ENCODE results near the gene SLC12A4. TPM values are rescaled to one million over a fixed set of nuclear protein-coding genes. Genes with fewer than 3 reads are reported as not detected.

Gene SLC12A4
- total and polyA plus RNA-seq, 2 of the 13 experiments (the other 11 are each of a cell fraction or from before 2014, with no cell fraction given), result 65.1 to 84.3 TPM

- TF ChIP-seq ZNF496 (CRISPR knock-in tag; IDR thresholded peaks at IDR 0.05; ENCODE audit: insufficient replicate concordance) (no peak), TBL1XR1 (IDR thresholded peaks at IDR 0.05; ENCODE audit: borderline replicate concordance, low read length, partially characterized antibody) (peak; percentile 14), SCMH1 (CRISPR knock-in tag; IDR thresholded peaks at IDR 0.05; ENCODE audit: borderline replicate concordance) (no peak), ZZZ3 (CRISPR knock-in tag; IDR thresholded peaks at IDR 0.05; ENCODE audit: borderline replicate concordance) (peak; percentile 71), ZNF605 (CRISPR knock-in tag; IDR thresholded peaks at IDR 0.05) (peak; percentile 91), ATF7-NPFF (CRISPR knock-in tag; IDR thresholded peaks at IDR 0.05; ENCODE audit: low read depth) (peak; percentile 83), WIZ (CRISPR knock-in tag; IDR thresholded peaks at IDR 0.05) (no peak), ZNF30 (CRISPR knock-in tag; IDR thresholded peaks at IDR 0.05) (no peak), ZSCAN31 (CRISPR knock-in tag; IDR thresholded peaks at IDR 0.05; ENCODE audit: low read depth) (no peak; the same call in none of the 2 replicates), ZBTB44 (CRISPR knock-in tag; IDR thresholded peaks at IDR 0.05) (0 out of 2 replicates have a peak, but pooled peaks have one; percentile 35), RAD21 (CRISPR knock-in tag; IDR thresholded peaks at IDR 0.05) (peak; percentile 34; the same call in 1 of the 2 replicates), MED8 (CRISPR knock-in tag; IDR thresholded peaks at IDR 0.05; ENCODE audit: insufficient replicate concordance) (peak; percentile 60), KDM3A (CRISPR knock-in tag; IDR thresholded peaks at IDR 0.05; ENCODE audit: low read depth) (peak; percentile 76), ZNF143 (CRISPR knock-in tag; IDR thresholded peaks at IDR 0.05) (peak; percentile 30; the same call in 1 of the 2 replicates), SNAPC5 (CRISPR knock-in tag; IDR thresholded peaks at IDR 0.05; ENCODE audit: borderline replicate concordance) (0 out of 2 replicates have a peak, but pooled peaks have one; percentile 63), HOXA7 (CRISPR knock-in tag; IDR thresholded peaks at IDR 0.05) (no peak), ZNF446 (CRISPR knock-in tag; IDR thresholded peaks at IDR 0.05) (peak; percentile 66; the same call in 1 of the 2 replicates), STAT6 (CRISPR knock-in tag; IDR thresholded peaks at IDR 0.05; ENCODE audit: borderline replicate concordance) (peak; percentile 90; the same call in 1 of the 2 replicates), MED1 (CRISPR knock-in tag; IDR thresholded peaks at IDR 0.05) (peak; percentile 79), ZMYM2 (CRISPR knock-in tag; IDR thresholded peaks at IDR 0.05) (0 out of 2 replicates have a peak, but pooled peaks have one; percentile 47), ZNF749 (CRISPR knock-in tag; IDR thresholded peaks at IDR 0.05; ENCODE audit: borderline replicate concordance) (peak; percentile 67; the same call in 1 of the 2 replicates), ARNT2 (CRISPR knock-in tag; IDR thresholded peaks at IDR 0.05; ENCODE audit: low read depth) (peak; percentile 65; the same call in 1 of the 2 replicates), ZNF230 (CRISPR knock-in tag; IDR thresholded peaks at IDR 0.05) (peak; percentile 91; the same call in 1 of the 2 replicates)
- TF ChIP-seq, protein P1, sequence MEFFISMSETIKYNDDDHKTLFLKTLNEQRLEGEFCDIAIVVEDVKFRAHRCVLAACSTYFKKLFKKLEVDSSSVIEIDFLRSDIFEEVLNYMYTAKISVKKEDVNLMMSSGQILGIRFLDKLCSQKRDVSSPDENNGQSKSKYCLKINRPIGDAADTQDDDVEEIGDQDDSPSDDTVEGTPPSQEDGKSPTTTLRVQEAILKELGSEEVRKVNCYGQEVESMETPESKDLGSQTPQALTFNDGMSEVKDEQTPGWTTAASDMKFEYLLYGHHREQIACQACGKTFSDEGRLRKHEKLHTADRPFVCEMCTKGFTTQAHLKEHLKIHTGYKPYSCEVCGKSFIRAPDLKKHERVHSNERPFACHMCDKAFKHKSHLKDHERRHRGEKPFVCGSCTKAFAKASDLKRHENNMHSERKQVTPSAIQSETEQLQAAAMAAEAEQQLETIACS (CRISPR knock-in tag; IDR thresholded peaks at IDR 0.05), result peak; percentile 1; the same call in 1 of the 2 replicates
Observed at GRCh38 chr16:67935402-67936123, 32.9 kb downstream of the SLC12A4 start (continued).
